GM12892 (cell line): ENCODE results near the gene DCDC1.

Source experiments
- POLR2AphosphoS5 ChIP-seq: IDR thresholded peaks from 2 replicates; pipeline ENCODE4 v1.6.1; 2011; ENCODE audit warnings: low read depth, low read length, control low read depth
- TAF1 ChIP-seq: IDR thresholded peaks from 2 replicates; pipeline ENCODE4 v1.6.1; 2011; ENCODE audit warnings: low read depth, mild to moderate bottlenecking, control low read depth, low read length, borderline replicate concordance

- TF ChIP-seq POLR2AphosphoS5 (no peak), TAF1 (no peak)
Observed at GRCh38 chr11:30990625-30991296, 378.8 kb downstream of the DCDC1 start.
